GM19452 (cell line): ENCODE data around the gene SOCS1.

Experiments used
- ATAC-seq: cut with Tn5 transposase; IDR thresholded peaks from one replicate; pipeline ENCODE4 v1.9.1; 2021; ENCODE audit not compliant: unreplicated experiment

Gene SOCS1

GRCh38 chr16:11263737-11264136, 7.7 kb upstream of the SOCS1 start:
- no peak for ATAC-seq

GRCh38 chr16:11262915-11263314, 6.9 kb upstream of the SOCS1 start:
- ATAC-seq = no peak

GRCh38 chr16:11260596-11260966, 4.6 kb upstream of the SOCS1 start:
- no peak for ATAC-seq

- no peak for ATAC-seq
These were observed 3.9 kb upstream of the SOCS1 start for GRCh38 chr16:11259655-11260595.

GRCh38 chr16:11258553-11259492, 2.8 kb upstream of the SOCS1 start:
- no peak for ATAC-seq

GRCh38 chr16:11257131-11257938, 1.3 kb upstream of the SOCS1 start:
- no peak for ATAC-seq

- no peak for ATAC-seq
These were observed 692 bp upstream of the SOCS1 start for GRCh38 chr16:11256661-11257130.

GRCh38 chr16:11254913-11255736, 879 bp downstream of the SOCS1 start:
- ATAC-seq = peak; percentile 4

- no peak for ATAC-seq
These were observed 1.8 kb downstream of the SOCS1 start for GRCh38 chr16:11253995-11254912.

GRCh38 chr16:11253009-11253994, 2.7 kb downstream of the SOCS1 start:
- ATAC-seq = no peak

GRCh38 chr16:11252482-11252931, 3.5 kb downstream of the SOCS1 start:
- no peak for ATAC-seq

GRCh38 chr16:11251525-11252481, 4.2 kb downstream of the SOCS1 start:
- ATAC-seq = no peak

- ATAC-seq = no peak
These were observed 5.0 kb downstream of the SOCS1 start for GRCh38 chr16:11250786-11251524.

- no peak for ATAC-seq
These were observed 5.8 kb downstream of the SOCS1 start for GRCh38 chr16:11250091-11250785.
